Left renal pelvis (tissue), 4 donors: Measurements from ENCODE around the gene HCRTR2. TPM values are rescaled to one million over a fixed set of nuclear protein-coding genes. Genes with fewer than 3 reads are reported as not detected.
"Not testable (repeated sequence)": the region's sequence is repeated elsewhere in the genome, so short reads cannot be mapped to it uniquely, and the experiment has no call there.

Experiments used
- DNase-seq, 4 donors: peaks; one replicate each; pipeline ENCODE4 v3.0.0-alpha.2; 2013; ENCODE audit warnings: low read depth in 4 of 4, low spot score in 3 of 4
- polyA plus RNA-seq, 4 donors: library from polyadenylated mRNA; unstranded; fragments of 120-200 nt; gene quantifications; one replicate each; pipeline ENCODE4 v1.2.1, GENCODE V29; 2013; ENCODE audit not compliant: insufficient read length in 4 of 4

HCRTR2 gene
- 1 to 10 TPM in 1 of 4 donors, under 1 TPM in 3; 0.26 to 1.4 (median 0.52) TPM for polyA plus RNA-seq

- DNase-seq: peak in 1 of 4 donors; percentile 5
Observed at GRCh38 chr6:55174211-55175026, at the start of gene HCRTR2. Gene HCRTR2 (plus strand): TSS chr6:55174515. CDS start chr6:55174588, 73 bp downstream.

DNA sequence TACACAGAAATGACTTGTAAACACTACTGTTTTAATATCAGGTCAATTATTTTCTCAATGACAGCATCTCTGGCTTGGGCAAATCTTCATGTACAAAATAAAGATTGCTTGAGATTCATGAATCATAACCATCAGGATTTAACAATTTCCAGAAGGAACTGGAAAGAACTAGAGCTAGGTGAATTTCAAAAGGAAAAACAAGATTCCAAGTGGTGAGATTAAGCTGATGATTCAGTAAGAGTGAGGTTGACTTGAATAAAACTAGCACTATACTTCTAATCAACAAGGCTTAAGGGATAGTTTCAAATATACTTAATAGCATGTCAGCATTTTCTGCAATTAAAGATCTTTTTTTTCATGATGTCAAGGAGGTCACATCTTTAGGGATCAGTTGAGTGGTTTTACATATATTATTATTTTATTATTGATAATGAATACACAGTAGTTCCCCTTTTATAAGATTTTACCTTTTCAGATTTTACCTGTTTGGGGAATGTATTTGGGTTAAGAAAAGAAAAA, 43.5 kb upstream of the HCRTR2 start:
- DNase-seq: no peak

- no peak for DNase-seq
Observed at GRCh38 chr6:55131616-55132015, 42.7 kb upstream of the HCRTR2 start.

DNA sequence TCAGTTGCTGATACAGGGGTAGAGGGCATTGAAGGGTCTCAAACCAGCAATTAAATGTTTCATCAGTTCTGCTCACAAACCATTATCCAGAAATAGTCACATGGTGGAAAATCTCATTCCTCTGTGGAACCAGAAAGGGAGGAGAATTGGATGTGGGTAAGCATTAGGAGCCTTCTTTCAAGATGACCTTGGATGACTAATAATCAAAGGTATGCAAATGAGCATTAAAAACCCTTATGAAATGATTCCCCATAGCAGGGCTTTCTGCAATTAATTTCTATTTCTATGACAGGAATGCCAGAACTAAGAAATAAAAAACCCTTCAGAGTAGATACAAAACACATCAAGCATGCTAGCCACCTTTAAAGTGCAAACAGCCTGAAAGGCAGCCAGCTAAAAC, 37.4 kb upstream of the HCRTR2 start:
- no peak for DNase-seq

GRCh38 chr6:55137929-55138693, 36.2 kb upstream of the HCRTR2 start:
- DNase-seq: no peak

GRCh38 chr6:55141611-55142010, 32.7 kb upstream of the HCRTR2 start:
- no peak for DNase-seq

GRCh38 chr6:55142610-55143009, 31.7 kb upstream of the HCRTR2 start:
- DNase-seq: no peak

DNA sequence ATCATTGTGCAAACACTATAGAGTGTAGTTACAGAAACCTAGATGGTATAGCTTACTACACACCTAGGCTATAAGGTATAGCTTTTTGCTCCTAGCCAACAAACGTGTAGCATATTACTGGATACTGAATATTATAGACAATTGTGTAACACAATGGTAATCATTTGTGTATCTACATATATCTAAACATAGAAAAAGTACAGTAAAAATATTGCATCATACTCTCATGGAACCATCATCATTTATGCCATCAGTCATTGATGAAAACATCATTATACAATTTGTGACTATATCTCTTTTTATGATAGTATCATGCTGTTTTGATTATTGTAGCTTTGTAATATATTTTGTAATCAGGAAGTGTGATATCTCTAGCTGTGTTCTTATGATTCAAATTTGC, 21.0 kb upstream of the HCRTR2 start:
- no peak for DNase-seq

- not testable (repeated sequence) for DNase-seq
Observed at GRCh38 chr6:55158784-55159183, 15.5 kb upstream of the HCRTR2 start.

- no peak for DNase-seq
Observed at GRCh38 chr6:55167860-55168259, 6.5 kb upstream of the HCRTR2 start.

GRCh38 chr6:55175078-55176049, 1.0 kb downstream of the HCRTR2 start:
- no peak for DNase-seq

GRCh38 chr6:55176958-55177357, 2.6 kb downstream of the HCRTR2 start:
- peak in 2 of 4 donors; percentile 5 to 24 for DNase-seq

GRCh38 chr6:55180258-55180657, 5.9 kb downstream of the HCRTR2 start:
- DNase-seq: no peak

DNA sequence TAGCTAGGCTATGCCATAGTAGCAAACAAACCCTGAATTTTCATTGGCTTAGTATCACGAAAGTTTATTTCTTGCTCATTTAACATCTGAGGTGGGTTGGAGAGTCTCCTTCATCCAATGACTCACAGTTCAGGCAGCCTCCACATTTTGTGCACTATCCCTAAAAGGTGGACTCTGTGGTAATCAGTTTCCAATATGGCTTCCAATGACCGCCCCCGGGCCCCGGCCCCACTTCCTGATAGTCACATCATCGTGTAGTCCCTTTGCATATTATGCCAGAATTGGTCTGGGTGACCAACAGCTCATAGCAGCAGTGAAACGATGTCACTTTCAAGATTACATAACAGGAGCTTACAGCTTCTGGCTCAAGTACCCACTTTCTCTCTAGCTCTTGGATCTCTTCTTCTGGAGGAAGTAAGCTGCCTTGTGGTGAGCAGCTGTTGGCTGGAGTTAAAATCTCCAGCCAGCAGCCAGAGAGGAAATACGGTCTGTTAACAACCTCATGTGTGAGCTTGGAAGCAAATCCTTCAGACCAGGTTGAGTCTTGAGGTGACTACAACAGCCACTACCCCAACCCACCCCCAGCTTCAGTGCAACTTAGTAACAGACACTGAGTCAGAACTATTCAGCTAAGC, 7.8 kb downstream of the HCRTR2 start:
- DNase-seq: no peak

DNA sequence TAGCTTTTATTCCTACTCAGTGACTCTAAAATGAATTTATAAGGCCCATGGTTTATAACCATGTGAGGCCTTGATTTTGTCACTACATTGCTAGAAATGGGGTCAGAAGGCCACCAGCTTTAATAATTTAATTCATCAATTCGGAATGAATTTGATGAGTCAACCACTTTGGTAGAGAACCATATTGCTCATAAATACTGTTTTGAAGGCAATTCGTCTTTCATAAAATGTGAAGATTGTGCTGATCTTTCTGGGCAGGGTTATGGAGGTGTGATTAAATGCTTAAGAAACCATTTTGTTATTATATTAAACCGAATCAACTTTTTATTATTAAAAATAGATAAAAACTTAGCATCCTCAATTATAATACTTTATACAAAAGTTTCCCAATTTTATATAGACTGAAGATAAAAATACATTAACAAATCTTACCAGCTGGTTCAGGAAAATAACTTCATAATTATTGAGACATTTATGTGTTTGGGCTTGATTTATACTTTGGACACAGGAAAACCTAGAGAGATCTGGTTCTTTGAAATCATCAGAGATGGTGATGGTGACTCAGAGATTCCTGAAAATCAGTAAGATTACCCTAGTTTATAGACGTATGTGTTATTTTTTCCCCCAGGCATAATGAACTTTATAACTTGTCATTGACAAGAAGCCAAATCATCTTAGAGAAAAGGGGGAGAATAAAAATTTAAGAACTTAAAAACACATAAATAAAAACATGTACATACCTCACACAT, 10.6 kb downstream of the HCRTR2 start:
- no peak for DNase-seq

- DNase-seq: no peak
Observed at GRCh38 chr6:55198715-55199114, 24.4 kb downstream of the HCRTR2 start.

DNA sequence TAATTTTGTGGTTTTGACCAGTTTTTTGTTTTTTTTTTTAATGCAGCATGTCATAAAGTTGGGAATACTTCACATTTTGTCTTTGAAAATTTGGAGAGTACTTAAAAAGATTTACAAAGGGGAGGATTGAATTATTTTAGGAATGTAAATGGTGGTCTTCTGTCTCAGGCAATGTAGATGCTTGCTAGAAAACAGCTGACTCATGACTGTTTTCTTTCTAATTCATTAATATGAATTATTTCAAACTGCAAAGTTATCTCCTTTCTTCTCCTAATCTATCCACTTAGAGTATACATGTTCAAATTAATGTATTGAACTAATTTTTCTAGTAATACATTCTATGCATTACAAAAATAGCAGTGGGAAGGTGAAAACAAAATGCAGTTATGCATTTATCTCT, 24.9 kb downstream of the HCRTR2 start:
- no peak for DNase-seq

GRCh38 chr6:55208478-55209458, 34.5 kb downstream of the HCRTR2 start:
- no peak for DNase-seq
